GM21737 (cell line): ENCODE data around the gene PRSS50.

Source experiments
- ATAC-seq: cut with Tn5 transposase; IDR thresholded peaks from one replicate; pipeline ENCODE4 v1.9.1; 2021; ENCODE audit warnings: mild to moderate bottlenecking, moderate library complexity; ENCODE audit not compliant: unreplicated experiment

Gene PRSS50

DNA sequence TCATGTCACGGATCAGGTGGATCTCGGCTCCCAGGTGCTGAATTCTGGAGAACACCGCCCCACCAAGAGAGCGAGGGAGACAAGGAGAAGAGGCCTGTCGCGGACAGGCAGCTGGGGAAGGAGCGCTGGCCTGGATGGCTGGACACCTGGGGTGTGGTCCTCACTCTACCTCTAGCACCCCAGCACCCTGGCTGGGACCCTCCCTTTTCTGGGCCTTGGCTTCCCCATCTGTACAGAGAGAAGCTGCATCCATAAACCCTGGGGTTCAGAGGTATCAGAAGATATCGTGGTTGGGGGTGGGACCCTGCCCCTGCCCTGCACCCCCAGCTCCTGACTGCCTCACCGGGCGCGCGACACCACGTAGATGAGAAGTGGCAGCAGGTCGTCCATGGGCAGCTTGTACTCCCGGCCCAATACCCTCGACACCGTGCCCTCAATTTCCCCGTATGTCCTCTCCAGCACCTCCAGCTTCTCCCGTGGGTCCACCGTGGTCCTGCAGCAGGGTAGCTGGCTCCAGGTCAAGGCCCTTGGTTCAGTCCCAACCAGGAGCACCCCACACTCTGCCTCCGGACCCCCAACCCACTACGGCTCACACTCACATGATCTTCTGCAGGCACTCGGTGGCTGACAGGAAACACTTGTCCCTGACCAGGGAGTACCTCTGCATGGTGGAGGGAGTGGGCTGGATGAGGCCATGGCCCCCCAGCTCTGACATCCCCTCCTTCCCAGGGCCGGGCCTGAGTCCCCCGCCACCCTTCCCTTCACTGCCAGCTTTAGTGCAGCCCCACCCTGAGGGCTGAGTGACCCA is 45.9 kb downstream of the PRSS50 start:
- ATAC-seq, result no peak

DNA sequence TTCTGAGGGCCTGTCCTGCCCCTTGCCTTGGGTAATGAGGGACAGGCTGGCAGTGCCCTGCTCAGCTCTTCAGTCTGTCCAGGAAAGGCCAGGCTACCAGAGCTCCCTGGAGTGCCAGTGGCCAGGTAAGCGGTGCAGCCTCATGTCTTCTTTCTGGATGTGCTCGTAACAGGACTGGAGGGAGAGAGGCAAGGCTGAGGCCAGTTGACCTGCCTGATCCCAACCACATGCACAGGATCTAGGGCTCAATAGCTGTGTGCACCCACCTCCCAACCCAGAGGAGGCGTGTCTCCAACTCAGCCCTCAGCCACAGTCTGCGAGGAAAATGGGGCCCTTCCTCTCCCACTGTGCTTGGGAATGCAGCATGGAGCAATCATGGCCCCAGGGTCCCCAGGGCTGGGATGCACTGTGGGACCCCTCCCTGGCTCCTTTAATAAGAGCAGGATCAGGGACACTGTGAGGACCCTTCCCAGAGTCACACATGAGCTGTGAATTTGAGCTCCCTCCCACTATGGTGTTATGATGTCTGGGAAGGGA is 46.7 kb downstream of the PRSS50 start:
- ATAC-seq, result no peak

- ATAC-seq, result no peak
Measured at GRCh38 chr3:46670000-46670890, 47.4 kb downstream of the PRSS50 start.

DNA sequence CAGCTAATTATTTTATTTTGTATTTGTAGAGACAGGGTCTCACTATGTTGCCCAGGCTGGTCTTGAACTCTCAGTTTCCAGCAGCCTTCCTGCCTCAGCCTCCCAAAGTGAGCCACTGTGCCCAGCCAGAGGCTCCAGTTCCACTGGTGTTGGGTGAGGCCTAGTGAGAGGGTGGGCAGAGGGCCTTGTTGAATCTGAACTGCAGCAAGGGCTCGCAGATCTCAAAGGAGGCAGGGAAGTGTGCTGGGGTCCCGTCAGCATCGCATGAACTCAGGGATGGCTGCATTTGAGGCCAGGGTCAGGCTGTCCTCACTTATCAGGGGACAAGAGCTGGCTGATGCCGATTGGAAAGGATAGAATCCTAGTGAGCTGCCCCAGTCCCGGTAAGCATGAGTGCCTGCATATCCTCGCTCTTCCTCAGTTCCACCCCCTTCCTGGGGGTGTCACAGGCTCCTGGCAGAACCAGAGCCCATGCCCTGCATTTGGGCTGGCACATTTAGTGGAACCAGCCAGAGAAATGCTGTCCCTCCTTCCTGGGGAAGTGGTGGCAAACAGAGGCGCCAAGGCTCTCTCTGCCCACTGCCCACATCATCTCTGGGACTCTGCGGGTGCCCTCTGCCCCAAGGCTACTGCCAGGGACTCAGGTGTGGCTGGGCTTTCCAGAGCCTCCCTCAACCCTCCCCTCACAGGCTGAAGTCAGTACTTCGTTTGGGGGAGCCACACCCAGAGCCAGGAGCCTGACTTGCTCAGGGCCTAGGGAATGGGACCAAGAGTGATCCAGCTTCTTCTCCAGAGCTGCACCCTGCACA is 48.3 kb downstream of the PRSS50 start:
- no peak for ATAC-seq

DNA sequence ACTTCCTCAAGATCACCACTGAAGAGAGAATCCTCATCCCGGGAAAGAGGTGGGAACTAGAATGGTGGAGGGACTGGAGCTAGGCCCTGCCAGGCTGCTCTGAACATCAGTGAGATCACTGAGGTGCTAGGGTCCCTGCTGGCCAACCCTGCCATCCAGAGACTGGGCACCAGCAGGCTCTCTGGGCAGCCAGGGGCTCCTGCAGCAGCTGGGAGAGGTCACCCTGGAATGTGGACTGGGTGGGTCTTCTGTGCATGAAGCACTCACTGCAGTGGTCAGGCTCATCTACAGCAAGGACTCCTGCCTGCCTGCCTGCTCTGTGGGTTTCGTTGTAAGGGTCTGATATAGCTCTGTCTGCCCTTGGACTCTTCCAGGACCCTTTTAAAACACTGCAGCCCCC is 49.1 kb downstream of the PRSS50 start:
- ATAC-seq, result no peak

DNA sequence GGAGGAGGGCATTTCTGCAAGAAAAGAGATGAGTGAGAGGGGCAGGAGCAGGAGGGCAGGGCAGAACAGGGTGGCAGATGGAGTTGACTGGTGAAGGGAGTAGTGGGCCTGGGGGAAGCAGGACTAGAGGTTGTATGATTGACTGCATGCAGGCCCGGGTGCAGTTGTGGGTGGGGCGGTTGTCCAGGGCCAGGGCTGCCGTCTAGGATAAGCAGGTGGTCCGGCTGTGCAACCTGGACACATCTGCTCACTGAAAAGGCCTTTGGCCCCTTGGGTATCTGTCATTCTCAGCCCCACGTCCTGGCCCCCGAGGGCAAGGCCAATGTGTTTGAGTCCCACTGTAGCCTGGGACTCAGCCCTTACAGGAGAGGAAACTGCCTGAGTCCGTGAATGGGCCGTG is 49.6 kb downstream of the PRSS50 start:
- no peak for ATAC-seq

GRCh38 chr3:46667657-46668056 is 50.0 kb downstream of the PRSS50 start:
- no peak for ATAC-seq

GRCh38 chr3:46667061-46667621 is 50.5 kb downstream of the PRSS50 start:
- ATAC-seq, result no peak

DNA sequence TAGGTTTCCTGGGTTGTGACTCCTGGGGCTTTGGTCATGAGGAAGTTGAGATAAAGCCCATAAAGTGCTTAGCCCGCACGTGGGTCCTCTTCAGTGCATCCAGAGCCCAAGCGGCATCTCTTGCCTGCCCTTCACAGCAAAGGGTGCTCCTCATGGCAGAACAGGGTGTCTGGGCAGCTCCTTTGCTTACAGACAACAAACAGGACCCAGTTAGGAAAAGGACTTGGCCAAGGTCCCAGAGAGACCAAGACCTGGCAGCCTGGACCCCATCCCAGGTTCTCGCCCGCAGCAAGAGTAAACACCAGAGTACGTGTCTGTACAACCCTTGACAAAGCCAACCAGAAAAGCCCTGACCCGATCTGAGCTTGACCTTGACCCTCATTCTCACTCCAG is 51.2 kb downstream of the PRSS50 start:
- no peak for ATAC-seq

DNA sequence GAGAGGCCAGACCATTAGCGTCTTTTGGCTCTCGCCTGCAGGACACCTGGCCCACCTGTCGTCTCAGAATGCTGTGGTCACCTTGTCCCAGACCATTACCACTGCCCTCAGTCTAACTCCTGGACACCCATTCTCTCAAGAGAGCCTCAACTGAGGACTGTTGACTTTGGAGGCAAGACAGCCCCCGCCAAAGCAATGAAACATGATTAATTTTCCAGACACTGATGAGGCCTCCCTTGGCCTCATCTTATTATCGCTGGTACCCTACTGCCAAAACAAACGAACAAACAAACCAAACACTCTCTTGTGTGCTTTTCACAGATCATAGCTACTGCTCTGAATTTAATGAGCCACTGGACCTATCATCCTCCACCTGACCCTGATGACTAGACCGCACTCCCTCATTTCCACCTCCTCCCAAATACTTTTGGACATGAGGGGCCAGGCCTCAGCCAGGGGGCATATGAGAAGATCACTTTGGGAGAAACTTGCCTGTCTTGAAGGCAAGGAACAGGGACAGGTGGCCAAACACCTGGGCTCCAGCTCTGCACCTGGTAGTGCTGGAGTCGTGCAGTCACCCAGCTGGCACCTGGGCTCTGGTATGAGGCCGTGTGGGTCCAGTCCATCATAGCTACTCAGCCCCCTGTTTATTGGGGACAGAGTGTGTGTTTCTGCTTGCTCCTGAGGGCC is 51.8 kb downstream of the PRSS50 start:
- ATAC-seq, result no peak

DNA sequence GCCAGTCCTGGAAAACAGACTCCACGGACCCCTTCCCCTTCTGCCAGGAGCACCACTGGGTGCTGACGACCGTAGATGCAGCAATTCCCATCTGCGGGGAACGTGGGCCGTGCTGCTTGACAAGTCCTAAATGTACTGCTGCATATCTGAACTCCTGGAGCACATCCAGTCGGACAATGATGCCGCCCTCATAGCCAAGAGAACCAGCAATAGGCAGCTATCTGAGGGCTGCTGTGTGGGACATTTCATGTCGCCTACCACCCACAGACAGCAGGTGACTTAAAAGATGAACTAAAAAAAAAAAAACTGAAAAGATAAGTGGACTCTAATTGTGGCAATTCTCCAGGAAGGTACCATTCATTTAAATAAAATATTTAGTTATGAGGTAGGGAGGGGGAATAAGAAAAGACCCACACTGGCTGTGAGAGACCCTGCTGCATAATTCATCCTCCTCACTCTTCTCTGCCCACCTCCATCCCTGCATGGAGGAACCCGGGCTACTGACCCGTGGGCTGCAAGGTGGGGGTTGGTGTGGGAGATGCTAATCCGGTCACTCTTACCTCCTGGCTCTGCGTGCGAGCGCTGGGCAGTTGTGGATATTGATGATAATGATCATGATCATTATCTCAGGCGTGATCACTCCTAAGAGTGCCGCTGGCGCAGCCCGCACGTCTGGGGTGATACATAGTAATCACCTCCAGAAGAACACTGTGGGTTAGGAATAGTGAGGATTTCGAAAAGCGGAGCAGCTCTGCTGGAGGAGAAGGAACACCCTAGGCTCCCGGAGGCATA is 52.5 kb downstream of the PRSS50 start:
- no peak for ATAC-seq

- no peak for ATAC-seq
Measured at GRCh38 chr3:46664188-46664970, 53.3 kb downstream of the PRSS50 start.

DNA sequence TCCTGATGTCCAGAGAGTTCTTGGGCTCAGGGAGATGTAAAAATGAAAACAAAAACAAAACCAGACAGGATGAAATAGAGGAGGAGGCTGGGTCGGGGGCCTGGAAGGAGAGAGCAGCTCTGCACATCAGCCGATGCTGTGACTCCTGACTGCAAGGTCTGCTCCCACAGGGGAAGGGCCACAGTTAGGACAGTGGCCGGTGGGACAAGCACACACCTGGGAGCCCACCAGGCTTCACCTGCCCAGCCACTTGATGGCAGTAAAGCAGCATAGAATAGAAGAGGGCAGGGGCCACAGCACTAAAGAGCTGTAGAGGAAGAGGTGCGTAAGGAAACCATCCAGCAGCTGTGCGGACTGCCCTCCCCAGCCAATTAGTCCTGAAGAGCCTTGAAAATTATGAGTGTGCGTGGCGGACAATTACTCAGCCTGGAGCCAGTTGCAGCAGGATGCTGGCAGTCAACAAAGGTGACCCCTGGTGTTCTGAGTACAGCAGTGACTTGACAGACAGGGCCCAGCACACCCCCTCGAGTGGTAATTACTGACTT is 54.0 kb downstream of the PRSS50 start:
- ATAC-seq, result no peak

- ATAC-seq, result no peak
Measured at GRCh38 chr3:46662771-46663551, 54.7 kb downstream of the PRSS50 start.
